ENCODE data around the gene GRK2. TPM values are rescaled to one million over a fixed set of nuclear protein-coding genes. Genes with fewer than 3 reads are reported as not detected.

Gene GRK2
- total RNA-seq, 1 experiment from 2014 or later: 48.1 TPM

DNA sequence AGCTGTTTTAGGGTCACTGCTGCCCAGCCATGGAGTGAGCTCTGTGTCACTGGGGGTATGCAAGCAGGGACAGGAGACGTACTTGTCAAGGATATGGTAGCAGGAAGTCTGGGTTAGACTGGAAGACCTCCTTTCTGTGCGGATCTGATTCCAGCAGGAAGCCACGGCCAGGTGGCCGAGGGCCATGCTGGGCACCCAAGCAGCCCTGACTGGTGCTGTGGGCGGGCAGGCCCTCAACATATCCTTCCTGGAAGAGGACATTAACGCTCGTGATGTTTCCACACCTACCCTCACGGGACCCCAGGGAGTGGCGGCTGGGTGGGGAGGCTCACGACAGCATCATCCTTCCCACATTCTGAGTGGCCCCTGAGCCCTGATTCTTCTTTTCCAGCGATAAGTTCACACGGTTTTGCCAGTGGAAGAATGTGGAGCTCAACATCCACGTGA is 14.1 kb downstream of the GRK2 start:
- Mint-ChIP-seq H3K27me3 (ENCODE audit: insufficient read depth, unreplicated experiment) (no peaks in the 10 kb centered on the region), H3K9me3 (ENCODE audit: unreplicated experiment) (no peaks in the 10 kb centered on the region), H3K4me1 (ENCODE audit: insufficient read depth, unreplicated experiment) (no peaks in the 10 kb centered on the region), H3K4me3 (ENCODE audit: unreplicated experiment) (no peak overlapping the region), H3K27ac (ENCODE audit: low read depth, unreplicated experiment) (no peak overlapping the region), H3K36me3 (ENCODE audit: insufficient read depth, unreplicated experiment) (peaks cover 26% of the 10 kb centered on the region)
- intact Hi-C loops (cut with micrococcal nuclease): no loop called here
- BruUV-seq (replicated peaks): no TSS peak
- TF ChIP-seq, protein P1, sequence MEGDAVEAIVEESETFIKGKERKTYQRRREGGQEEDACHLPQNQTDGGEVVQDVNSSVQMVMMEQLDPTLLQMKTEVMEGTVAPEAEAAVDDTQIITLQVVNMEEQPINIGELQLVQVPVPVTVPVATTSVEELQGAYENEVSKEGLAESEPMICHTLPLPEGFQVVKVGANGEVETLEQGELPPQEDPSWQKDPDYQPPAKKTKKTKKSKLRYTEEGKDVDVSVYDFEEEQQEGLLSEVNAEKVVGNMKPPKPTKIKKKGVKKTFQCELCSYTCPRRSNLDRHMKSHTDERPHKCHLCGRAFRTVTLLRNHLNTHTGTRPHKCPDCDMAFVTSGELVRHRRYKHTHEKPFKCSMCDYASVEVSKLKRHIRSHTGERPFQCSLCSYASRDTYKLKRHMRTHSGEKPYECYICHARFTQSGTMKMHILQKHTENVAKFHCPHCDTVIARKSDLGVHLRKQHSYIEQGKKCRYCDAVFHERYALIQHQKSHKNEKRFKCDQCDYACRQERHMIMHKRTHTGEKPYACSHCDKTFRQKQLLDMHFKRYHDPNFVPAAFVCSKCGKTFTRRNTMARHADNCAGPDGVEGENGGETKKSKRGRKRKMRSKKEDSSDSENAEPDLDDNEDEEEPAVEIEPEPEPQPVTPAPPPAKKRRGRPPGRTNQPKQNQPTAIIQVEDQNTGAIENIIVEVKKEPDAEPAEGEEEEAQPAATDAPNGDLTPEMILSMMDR (IDR thresholded peaks at IDR 0.05; ENCODE audit: unreplicated experiment): no peak
- DNase-seq (ENCODE audit: unreplicated experiment): no peak
- POLR2A ChIA-PET: interaction anchor here (1.9 kb wide), 1 partner anchor 8 kb away, joined by 6 read pairs; no protein-coding TSS in a partner anchor
- CTCF ChIA-PET: interaction anchor here (0.5 to 1.3 kb wide), 2 partner anchors 9 to 140 kb away, joined by 3 to 4 read pairs; no protein-coding TSS in a partner anchor

DNA sequence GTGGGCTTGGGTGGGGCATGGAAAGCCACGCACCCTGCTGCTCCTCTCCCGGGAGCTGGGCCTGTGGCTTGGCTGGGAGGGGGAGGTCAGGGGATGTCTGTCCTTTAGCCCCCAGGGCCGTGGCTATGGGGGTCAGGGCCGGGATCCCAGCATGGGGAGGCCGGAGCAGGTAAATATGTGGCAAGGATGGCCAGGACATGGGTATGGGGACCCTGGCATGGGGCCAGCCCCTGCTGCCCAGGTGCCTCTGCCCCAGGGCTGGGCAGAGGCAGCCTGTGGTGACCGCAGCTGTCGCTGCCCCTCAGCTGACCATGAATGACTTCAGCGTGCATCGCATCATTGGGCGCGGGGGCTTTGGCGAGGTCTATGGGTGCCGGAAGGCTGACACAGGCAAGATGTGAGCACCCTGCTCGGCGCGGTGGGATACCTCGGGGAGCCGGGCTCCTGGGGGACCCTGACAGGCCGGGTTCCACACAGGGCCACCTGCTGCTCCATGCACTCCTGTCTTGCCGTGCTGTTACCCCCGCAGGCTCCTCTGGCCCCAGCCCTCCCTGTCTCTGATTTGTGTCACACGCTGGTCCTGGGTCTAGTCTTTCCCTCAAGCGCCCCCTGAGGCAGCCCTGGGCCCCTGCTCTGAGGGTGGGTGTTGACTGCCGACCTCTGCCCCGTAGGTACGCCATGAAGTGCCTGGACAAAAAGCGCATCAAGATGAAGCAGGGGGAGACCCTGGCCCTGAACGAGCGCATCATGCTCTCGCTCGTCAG is 14.7 kb downstream of the GRK2 start:
- DNase-seq (ENCODE audit: unreplicated experiment): no peak
- Mint-ChIP-seq H3K36me3 (ENCODE audit: insufficient read depth, unreplicated experiment) (peaks cover 29% of the 10 kb centered on the region), H3K27ac (ENCODE audit: low read depth, unreplicated experiment) (no peak overlapping the region), H3K4me1 (ENCODE audit: insufficient read depth, unreplicated experiment) (no peaks in the 10 kb centered on the region), H3K27me3 (ENCODE audit: insufficient read depth, unreplicated experiment) (no peaks in the 10 kb centered on the region), H3K9me3 (ENCODE audit: unreplicated experiment) (no peaks in the 10 kb centered on the region), H3K4me3 (ENCODE audit: unreplicated experiment) (no peak overlapping the region)
- intact Hi-C loops (cut with micrococcal nuclease): no loop called here
- CTCF ChIA-PET: interaction anchor here (0.5 to 1.3 kb wide), 2 partner anchors 9 to 140 kb away, joined by 3 to 4 read pairs; no protein-coding TSS in a partner anchor
- no TSS peak for BruUV-seq (replicated peaks)
- TF ChIP-seq, protein P1 (IDR thresholded peaks at IDR 0.05; ENCODE audit: unreplicated experiment): no peak
- POLR2A ChIA-PET: no interaction called here

DNA sequence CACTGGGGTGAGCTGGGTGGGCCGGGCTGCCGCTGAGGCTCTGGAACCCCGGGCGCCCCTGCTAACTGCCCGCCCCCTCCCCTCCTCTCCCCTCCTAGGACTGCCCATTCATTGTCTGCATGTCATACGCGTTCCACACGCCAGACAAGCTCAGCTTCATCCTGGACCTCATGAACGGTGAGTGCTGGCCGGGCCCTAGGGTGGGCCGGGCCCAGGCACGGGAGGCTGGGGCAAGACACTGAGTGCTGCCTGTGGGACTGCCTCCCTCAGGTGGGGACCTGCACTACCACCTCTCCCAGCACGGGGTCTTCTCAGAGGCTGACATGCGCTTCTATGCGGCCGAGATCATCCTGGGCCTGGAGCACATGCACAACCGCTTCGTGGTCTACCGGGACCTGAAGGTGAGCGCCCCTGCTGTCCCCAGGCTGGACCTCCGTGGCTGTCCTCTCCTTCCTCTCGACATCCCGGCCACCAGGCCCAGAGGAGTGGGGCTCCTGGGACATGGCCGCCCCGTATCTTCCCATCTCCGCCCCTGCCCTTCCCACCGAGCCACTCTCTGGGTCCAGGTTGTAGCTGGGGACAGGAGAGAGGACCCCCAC is 15.4 kb downstream of the GRK2 start:
- H3K27me3 Mint-ChIP-seq (ENCODE audit: insufficient read depth, unreplicated experiment): no peaks in the 10 kb centered on the region
- H3K4me1 Mint-ChIP-seq (ENCODE audit: insufficient read depth, unreplicated experiment): no peaks in the 10 kb centered on the region
- no peak overlapping the region for H3K27ac Mint-ChIP-seq (ENCODE audit: low read depth, unreplicated experiment)
- TF ChIP-seq, protein P1 (IDR thresholded peaks at IDR 0.05; ENCODE audit: unreplicated experiment): no peak
- no TSS peak for BruUV-seq (replicated peaks)
- CTCF ChIA-PET: interaction anchor here (0.6 to 1.4 kb wide), 3 partner anchors 64 to 1083 kb away, joined by 3 read pairs; no protein-coding TSS in a partner anchor
- intact Hi-C loops (cut with micrococcal nuclease): no loop called here
- H3K4me3 Mint-ChIP-seq (ENCODE audit: unreplicated experiment): no peak overlapping the region
- DNase-seq (ENCODE audit: unreplicated experiment): no peak
- POLR2A ChIA-PET: no interaction called here
- peaks cover 32% of the 10 kb centered on the region for H3K36me3 Mint-ChIP-seq (ENCODE audit: insufficient read depth, unreplicated experiment)
- no peaks in the 10 kb centered on the region for H3K9me3 Mint-ChIP-seq (ENCODE audit: unreplicated experiment)

DNA sequence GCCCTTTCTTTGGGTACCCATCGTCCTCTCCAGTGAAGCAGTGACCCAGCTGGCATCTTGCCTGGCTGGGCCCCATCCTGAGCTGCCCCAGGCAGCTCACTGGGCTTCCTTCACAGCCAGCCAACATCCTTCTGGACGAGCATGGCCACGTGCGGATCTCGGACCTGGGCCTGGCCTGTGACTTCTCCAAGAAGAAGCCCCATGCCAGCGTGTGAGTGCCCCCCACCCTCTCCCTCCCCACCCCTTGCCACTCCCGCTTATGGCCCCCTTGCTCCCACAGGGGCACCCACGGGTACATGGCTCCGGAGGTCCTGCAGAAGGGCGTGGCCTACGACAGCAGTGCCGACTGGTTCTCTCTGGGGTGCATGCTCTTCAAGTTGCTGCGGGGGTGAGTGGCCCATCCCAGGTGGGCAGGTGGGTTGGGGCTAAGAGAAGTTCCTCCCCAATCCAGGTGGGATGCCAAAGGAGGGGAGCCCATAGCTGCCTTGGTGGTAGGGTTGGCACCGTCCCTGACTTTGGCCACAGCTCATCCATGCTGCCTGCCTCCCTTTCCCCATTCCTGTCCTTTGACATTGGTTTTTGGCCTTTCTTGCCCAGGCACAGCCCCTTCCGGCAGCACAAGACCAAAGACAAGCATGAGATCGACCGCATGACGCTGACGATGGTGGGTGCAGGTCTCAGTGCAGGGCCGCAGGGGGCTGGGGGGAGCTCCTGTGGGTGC is 16.0 kb downstream of the GRK2 start:
- peaks cover 32% of the 10 kb centered on the region for H3K36me3 Mint-ChIP-seq (ENCODE audit: insufficient read depth, unreplicated experiment)

More for the DNA sequence above, 16.0 kb downstream of the GRK2 start:
- DNase-seq (ENCODE audit: unreplicated experiment): no peak
- intact Hi-C loops (cut with micrococcal nuclease): no loop called here
- TF ChIP-seq, protein P1 (IDR thresholded peaks at IDR 0.05; ENCODE audit: unreplicated experiment): no peak
- no TSS peak for BruUV-seq (replicated peaks)
- CTCF ChIA-PET: interaction anchor here (0.6 to 1.4 kb wide), 5 partner anchors 16 to 1084 kb away, joined by 3 to 6 read pairs (median 3); partner anchors contain the start of gene GRK2
- Mint-ChIP-seq H3K27ac (ENCODE audit: low read depth, unreplicated experiment) (no peak overlapping the region), H3K9me3 (ENCODE audit: unreplicated experiment) (no peaks in the 10 kb centered on the region), H3K4me3 (ENCODE audit: unreplicated experiment) (no peak overlapping the region), H3K27me3 (ENCODE audit: insufficient read depth, unreplicated experiment) (no peaks in the 10 kb centered on the region), H3K4me1 (ENCODE audit: insufficient read depth, unreplicated experiment) (peaks cover 5% of the 10 kb centered on the region)
- POLR2A ChIA-PET: no interaction called here

Measured in MCF 10A (cell line).